NCI-H748 treated with DMSO at 0.1 percent for 48 hours (cell line): ENCODE data around the gene KLC4.
A peak's percentile ranks its signal among the peaks of the same experiment; 100 is the strongest.
"Not testable (repeated sequence)": the region's sequence is repeated elsewhere in the genome, so short reads cannot be mapped to it uniquely, and the experiment has no call there.

Source experiments
- DNase-seq: peaks from one replicate; lab custom pipeline; 2025; lab: John Stamatoyannopoulos, UW

Gene KLC4

GRCh38 chr6:43036712-43037111, 22.7 kb upstream of the KLC4 start:
- DNase-seq: no peak

- no peak for DNase-seq
Measured at GRCh38 chr6:43037197-43037596, 22.2 kb upstream of the KLC4 start.

GRCh38 chr6:43037706-43038105, 21.7 kb upstream of the KLC4 start:
- DNase-seq: no peak

- DNase-seq: no peak
Measured at GRCh38 chr6:43038727-43039126, 20.7 kb upstream of the KLC4 start.

- DNase-seq: no peak
Measured at GRCh38 chr6:43040542-43041257, 18.7 kb upstream of the KLC4 start.

DNA sequence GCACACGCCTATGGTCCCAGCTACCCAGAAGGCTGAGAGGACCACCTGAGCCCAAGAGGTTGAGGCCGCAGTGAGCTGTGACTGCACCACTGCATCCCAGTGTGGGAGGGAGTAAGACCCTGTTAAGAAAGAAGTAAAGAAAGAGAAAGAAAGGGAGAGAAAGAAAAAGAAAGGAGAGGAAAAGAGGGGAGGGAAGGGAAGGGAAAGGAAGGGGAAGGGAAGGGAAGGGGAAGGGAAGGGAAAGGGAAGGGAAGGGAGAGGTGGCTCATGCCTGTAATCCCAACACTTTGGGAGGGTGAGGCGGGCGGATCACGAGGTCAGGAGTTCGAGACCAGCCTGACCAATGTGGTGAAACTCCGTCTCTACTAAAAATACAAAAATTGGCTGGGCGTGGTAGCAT, 18.0 kb upstream of the KLC4 start:
- DNase-seq: not testable (repeated sequence)

GRCh38 chr6:43043310-43043709, 16.1 kb upstream of the KLC4 start:
- no peak for DNase-seq

- DNase-seq: no peak
Measured at GRCh38 chr6:43045371-43045930, 14.0 kb upstream of the KLC4 start.

GRCh38 chr6:43047998-43048397, 11.4 kb upstream of the KLC4 start:
- no peak for DNase-seq

GRCh38 chr6:43050981-43051380, 8.4 kb upstream of the KLC4 start:
- no peak for DNase-seq

- no peak for DNase-seq
Measured at GRCh38 chr6:43052225-43052841, 7.1 kb upstream of the KLC4 start.

- DNase-seq: no peak
Measured at GRCh38 chr6:43052842-43053544, 6.4 kb upstream of the KLC4 start.

GRCh38 chr6:43053545-43054205, 5.8 kb upstream of the KLC4 start, which contains the start of gene CUL7:
Gene CUL7, minus strand, starts transcription at chr6:43053851. Its CDS starts 1,063 bp downstream, at chr6:43052788.
- DNase-seq: peak; percentile 97

- no peak for DNase-seq
Measured at GRCh38 chr6:43054206-43054943, 5.1 kb upstream of the KLC4 start.

GRCh38 chr6:43055966-43056365, 3.5 kb upstream of the KLC4 start:
- no peak for DNase-seq

- DNase-seq: no peak
Measured at GRCh38 chr6:43058531-43058930, 900 bp upstream of the KLC4 start.

- DNase-seq: peak; percentile 35
Measured at GRCh38 chr6:43060034-43060754, 763 bp downstream of the KLC4 start.

DNA sequence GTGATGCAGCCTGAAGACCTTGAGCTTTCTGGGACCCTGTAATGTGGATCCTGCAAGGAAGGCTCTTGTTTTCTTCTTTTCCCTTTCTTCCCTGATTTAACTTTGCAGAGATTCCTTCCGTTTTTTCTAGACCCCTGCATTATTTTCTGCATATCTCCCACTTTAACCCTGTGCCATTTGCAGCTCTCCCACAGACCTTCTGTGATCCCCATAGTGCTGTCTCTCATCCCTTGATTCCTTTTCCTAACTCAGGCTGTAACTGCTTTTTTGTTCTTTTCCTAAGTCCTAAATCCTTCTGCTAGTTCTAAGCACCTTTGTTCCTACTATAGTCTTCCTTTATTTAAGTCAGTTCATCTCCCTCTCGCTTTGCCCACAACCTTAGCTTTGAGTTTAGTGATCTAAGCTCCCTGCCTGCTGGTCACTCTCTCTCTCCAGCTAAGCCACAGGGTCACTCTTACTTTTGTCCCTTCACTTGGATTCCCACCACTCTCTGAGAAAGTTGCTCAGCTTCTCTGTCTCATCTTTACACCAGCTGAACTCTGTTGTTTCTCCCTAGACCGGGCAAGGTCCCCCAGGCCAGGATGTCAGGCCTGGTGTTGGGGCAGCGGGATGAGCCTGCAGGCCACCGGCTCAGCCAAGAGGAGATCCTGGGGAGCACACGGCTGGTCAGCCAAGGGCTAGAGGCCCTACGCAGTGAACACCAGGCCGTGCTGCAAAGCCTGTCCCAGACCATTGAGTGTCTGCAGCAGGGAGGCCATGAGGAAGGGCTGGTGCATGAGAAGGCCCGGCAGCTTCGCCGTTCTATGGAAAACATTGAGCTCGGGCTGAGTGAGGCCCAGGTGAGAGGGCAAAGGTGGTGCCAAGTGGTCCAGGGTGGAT, 1.6 kb downstream of the KLC4 start:
- DNase-seq: no peak

DNA sequence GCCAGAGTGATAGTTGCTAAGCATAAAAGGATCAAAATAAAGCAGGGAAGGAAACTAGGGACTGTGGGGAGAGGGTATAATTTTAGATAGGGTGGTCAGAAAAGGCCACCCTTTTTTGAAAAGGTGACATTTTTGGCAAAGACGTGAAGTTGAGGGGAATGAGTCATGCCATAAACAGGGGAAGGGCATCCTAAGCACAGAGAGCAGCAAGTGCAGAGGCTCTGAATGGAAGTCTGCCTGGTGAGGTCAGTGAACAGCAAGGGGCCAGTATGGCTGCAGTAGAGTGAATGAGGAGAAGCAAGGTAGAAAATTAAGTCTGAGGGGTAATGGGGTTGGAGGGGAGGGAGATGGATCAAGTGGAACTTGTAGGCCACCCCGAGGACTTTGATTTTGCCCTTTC, 2.4 kb downstream of the KLC4 start:
- DNase-seq: no peak

DNA sequence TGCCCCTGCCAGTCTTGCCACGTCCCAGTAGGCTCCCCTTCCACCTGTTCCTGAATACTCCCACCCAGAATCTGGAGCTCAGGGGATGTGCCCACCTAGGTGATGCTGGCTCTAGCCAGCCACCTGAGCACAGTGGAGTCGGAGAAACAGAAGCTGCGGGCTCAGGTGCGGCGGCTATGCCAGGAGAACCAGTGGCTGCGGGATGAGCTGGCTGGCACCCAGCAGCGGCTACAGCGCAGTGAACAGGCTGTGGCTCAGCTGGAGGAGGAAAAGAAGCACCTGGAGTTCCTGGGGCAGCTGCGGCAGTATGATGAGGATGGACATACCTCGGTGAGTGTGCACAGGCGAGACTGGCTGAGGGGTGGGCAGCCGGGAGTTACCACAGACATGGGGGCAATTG, 3.4 kb downstream of the KLC4 start:
- DNase-seq: no peak
